ENCODE results near the gene FUT1.
"Not testable (repeated sequence)": the region's sequence is repeated elsewhere in the genome, so short reads cannot be mapped to it uniquely, and the experiment has no call there.

The FUT1 gene

DNA sequence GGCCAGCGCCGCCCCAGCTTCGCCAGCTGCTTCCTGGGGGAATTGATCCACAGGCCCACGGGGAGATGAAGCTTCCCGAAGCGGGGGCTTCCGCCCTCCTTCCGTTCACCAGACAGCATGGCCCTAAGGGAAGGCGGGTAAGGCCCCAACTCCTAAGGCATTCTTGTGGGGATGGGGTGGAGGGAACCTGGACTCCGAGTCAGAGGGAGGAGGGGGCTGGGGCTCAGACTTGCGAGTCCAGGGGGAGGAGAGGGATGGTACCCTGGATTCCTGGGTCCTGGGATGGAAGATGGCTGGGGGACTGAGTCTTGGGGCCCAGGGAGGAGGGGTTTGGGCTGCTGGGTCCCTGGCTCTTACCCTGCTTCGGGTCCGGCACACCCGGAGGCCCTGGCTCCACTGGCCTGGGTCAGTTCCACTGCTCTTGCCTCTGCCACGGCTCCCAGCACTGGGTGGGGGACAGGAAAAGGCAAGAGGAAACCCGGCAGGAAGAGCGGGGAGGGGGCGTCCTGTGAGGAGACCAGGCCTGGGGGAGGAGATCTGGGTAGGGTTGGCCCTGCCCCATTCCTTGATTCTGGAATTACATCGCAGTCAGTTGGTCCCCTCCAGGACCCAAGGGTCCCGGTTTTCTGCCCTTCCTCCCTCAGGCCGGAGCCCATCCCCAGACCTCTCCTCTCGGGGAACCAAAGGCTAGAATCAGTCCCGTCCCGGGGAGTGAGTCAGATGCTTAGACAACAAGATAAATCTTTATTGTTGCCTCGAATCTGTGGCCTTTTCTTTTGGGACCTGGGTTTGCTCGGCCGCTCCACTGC, 12.1 kb downstream of the FUT1 start, which contains the start of gene RASIP1:
RASIP1 (minus strand) TSS at position 447 of the 809 bp plus-strand sequence; CDS start at position 119, 328 bp downstream.
- DNase-seq = no peak

DNA sequence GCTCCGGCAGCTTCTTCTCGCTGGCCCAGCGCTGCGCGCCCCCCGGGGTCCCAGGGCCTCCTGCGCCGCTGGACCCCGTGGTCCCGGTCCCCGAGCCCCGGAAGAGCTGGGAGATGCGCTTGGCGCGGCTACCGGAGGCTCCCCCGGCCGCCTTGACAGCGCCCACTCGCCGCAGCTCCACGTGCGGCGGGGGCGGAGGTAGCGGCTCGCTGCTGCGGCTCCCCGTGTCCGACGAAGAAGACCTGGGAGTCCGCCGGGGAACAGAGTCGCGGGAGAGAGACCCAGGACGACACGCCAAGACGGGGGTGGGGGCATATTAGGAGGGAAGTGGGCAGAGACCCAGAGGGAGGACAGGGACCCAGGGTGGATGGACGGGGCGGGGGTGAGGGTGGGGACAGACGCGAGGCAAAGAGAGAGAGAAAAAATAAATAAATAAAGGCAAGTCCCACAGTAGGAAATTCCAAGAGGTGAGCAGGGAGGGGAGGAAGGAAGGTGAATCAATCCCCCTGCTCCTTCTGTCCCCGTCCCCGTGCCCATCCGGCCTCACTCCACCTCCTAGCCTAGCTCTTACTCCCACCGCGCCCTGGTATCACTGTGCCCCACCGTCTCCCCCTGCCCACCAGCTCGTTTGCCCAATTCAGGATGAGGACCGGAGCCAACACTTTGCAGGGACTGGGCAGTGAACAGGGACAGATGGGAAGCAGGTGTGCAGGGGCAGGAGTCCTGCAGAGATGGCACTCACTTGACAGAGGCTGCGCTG, 12.9 kb downstream of the FUT1 start:
- no peak for DNase-seq

DNA sequence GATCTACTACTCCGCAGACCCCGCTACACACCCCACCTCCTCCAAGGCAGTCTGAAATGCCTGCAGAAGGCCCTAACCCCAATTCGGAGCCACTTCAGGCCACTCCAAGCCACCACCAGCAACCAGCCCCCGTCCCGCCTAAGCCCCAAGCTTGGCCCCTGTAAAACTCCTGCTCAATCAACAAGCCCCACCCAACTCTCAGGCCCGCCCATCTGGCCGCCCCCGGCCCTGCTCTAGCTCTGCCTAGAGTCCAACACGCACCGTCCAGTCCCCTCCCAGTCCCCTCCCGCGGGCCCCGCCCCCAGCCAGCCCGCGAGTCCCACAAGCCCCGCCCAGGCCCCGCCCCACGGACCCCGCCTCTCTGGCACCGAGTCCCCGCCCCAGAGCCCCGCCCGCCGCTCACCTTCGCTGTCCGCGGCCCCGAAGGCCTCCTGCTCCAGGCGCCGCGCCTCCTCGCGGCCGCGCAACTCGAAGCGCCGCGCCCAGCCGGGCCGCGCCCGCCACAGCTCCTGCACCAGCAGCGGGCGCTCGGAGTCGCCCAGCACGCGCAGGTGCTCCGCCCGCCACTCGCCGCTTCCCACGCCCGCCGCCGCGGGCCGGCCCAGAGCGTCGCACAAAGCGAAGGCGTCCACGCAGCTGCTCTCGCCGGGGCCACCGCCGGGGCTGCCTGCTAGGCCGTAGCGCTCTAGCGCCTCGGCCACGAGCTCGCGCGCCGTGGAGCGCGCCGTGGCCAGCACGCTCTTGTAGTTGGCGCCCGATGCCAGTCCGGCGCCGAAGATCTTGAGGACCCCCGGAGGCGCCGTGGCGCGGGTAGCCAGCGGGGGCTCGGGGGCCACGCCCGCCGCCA, 13.7 kb downstream of the FUT1 start:
- DNase-seq = peak; percentile 91 to 95

DNA sequence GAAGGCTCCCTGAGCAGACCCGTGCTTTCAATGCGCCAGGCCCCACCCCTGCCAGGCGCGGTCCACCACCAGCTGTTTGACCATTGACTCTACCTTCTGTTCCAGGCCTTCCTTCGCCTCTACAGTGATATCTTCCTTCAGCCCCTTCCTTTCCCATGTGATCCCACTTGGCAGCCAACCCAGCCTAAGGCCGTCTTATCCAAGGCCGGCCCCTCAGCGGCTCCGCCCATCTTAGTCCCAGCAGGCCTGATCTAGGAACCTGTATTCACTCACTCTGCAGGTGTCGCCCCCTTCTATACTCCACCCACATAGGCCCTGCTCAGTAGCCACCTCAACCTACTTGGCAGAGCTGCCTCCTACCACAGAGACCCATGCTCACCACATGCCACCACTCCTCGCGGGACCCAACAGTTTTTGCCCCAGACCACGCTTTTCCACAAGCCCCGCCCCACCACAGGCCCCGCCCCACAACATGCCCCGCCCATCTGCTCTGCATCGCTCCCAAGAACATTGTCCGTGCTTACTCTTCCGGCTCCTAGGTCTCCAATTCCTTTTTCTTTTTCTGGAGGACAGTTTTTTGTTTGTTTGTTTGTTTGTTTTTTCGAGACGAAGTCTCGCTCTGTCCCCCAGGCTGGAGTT, 15.0 kb downstream of the FUT1 start:
- peak in 1 of 2 donors; percentile 25 for DNase-seq

DNA sequence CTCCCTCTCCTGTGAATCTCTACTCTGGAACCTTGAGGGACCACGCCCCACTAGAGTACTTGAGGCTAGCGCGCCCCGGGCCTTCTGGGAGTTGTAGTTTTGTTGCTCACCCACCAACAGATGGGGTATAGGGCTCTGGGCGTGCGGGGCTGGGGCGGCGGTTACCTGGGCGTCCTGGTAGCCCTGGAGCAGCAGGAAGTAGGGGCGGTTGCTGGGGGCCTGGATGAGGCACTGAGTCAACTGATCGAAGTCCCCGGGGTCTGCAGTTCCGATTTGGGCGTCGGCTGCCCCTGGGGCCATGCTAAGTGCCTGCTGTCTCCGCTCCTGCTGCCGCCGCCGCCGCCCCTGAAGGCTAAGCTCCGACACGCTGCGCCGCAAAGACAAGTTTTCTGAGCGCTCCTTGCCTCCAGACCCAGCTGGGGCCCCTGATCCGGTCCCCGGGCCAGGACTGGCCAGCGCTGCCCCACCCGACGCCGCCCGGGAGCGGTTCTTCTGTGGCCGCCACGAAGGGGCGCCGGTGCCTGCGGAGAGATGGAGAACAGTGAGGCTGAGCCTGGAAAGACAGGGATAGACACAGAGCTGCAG, 17.3 kb downstream of the FUT1 start:
- DNase-seq = no peak

DNA sequence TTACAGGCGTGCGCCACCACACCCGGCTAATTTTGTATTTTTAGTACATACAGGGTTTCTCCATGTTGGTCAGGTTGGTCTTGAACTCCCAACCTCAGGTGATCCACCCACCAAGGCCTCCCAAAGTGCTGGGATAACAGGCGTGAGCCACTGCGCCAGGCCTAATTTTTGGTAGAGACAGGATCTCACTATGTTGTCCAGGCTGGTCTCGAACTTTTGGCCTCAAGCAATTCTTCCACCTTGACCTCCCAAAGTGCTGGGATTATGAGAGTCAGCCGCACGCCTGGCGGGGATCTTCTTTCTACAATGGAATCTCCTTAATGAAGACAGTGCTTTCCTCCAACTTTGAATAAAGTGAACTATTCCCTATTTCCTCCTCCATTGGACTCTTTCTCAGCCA, 17.8 kb downstream of the FUT1 start:
- DNase-seq = no peak

DNA sequence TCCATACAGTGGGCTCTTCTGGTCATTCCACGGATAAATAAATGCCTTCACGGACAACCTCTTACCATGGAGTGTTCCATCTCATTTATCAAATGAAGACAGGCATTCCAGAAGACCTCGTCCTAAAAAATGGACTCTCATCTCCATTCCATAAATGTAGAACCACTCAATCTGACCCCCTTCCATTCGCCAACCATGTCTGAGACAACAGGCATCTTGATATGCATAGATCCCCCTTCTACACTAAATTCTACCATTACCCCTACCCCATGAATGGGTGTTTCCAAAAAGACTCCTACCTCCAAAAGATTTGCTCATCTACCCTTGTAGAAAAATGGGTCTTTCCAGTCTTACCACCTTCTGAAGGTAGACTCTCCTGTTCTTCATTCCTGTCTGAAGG, 21.0 kb downstream of the FUT1 start:
- DNase-seq = no peak

DNA sequence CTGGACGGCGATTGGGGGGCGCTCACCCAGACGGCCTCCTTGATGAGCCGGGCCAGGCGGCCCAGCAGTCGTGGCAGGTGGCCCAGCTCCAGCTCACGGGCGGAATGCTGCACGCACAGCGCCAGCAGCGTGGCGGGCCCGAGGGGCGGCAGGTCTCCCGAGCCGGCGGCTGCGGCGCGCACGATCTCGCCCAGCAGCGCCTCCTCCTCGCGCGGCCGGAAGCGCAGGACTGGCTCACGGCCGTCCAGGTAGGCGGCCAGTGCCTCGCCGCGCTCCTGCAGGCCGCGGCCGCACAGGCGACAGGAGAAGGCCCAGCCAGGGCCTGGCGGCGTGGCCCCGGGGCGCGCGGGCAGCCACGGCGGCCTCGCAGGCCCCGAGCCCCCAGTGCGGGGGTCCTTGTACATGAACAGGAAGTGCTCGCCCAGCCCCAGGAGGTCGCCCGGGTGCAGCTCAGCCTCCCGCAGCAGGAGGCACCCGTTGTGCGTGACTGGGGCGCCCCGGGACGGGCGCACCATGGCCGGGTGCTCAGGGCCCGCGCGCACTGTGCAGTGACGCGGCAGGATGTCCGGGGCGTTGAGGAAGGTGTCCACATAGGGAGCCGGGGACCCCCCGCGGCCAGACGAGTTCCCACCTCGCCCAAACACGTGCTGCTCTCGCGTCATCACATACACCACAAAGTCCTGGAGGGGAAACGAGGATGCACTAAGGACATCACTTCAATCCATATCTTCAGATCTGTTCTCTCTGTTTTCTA, 23.4 kb downstream of the FUT1 start:
- DNase-seq = no peak

DNA sequence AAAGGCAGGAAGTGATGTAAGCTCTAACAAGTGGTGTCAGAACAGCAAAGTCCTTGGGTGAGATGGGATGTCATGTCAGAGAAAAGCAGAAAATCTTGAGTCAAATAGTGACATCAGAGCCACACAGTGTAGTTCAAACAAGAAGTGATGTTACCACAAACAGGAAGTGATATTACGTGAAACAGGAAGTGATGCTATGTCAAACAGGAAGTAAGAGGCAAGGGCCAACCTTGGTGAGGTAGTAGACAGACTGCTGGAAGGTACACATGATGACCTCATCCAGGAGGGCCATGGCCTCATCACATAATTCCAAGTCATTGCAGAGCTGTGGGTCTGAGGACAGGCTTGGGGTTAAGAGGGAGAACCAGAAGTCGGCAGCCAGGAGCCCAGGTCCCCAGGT, 25.9 kb downstream of the FUT1 start:
- DNase-seq = peak; percentile 65 to 74

DNA sequence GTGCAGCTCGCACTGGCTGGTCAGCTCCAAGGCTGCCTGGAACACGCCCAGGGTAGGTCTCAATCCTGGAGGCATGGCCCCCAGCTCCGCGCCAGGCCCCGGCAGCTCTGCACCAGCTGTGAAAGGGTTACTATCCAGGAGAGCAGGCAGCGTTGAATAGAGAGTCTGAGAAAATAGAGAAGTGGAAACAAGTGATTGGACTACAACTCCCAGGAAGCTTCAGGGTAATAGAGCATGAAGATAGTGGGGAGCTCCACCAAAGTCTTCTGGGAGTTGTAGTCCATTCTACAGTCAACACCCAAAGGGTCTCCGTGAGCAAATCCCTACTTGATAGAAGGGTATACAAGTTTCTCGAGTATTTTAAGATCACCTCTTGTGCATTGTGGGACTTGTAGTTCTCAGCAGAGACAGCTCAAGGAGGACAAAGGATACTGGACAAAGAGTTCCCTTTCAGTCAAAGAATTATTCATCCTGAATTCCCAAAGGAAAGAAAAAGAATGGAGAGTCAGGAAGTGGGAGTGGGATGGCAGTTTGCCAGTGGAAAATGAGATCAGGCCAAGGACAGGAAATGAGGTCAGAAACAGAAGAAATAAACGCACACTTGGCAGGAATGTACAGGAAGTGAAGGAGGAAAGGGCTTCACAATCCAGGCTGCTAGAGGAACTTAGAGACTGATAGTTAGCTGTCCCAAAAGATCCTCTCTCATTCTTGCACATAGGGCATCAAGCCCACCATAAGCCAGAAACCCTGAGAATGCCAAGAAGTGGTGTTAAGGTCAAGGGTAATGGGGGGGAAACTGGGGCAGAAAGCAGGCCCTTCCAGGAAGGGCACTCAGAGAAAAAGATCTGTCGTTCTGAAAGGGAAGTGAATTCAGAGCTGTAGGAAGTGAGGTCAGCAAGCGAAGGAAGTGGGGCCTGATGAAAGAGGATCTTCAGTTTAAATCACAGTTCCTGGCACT, 27.4 kb downstream of the FUT1 start:
- DNase-seq = peak; percentile 58 to 75

DNA sequence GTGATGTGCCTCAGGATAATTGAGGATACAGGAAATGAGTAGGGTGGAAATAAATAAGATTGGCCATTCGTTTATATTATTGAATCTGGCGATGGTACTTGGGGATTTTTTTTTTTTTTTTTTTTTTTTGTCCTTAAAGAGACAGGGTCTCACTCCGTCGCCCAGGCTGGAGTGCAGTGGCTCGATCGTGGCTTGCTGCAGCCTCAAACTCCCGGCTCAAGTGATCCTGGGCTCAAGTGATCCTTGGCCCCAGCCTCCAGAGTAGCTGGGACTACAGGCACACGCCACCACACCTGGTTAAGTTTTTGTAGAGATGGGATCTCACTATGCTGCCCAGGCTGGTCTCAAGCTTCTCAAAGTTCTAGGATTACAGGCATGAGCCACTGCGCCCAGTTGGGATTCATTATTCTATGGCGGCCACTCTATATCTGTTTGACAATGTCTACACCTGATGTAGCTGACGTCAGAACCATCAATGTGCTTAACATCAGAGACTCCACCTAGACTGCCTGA, 30.2 kb downstream of the FUT1 start:
- no peak for DNase-seq

DNA sequence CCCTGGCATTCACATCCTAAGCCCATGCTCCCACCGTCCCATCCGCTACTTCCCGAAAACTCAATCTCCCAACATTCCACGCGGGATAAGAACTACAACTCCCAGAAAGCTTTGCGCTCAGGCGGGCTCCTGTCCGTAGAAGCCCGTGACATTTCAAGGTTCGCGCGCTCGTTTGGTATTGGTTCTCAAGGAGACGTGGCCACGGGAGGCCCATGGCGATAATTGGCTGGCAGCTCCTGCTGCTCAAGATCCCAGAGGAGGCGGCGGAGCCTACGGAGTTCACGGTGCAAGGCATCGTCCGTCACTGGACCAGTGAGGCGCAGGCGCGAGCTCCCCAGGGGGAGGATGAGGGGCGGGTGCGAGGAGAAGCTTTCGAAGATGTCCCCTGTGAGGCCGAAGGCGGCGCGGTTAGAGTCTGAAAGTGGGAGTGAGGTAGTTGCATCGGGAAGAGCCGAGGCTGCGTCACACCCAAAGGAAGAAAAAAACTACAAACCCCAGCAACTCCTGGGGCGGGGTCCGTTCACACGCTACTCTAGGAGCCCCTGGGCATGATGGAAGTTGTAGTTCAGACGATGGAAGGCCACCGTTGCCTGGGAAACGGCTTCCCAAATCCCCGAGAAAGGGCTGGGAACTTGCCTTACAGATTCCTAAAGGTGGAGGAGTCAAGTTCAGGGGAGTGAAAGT, 31.7 kb downstream of the FUT1 start:
- DNase-seq = peak; percentile 95

DNA sequence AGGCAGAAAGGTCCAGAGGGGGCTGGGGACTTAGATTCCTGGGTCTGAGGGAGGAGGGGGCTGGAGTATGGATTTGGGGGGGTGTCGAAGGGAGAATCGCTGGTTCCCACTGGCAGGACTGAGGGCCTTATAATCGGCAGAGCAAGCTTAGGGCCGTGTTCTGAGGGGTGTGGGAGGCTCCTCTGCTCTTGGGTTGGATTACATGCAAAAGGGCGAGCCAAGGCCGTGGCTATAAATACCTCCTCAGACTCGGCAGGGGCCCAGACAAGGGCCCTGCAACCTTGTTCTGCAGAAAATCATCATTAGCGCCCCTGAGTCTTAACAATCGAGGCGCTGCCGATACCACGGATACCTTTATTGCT, 32.2 kb downstream of the FUT1 start:
- DNase-seq = no peak

DNA sequence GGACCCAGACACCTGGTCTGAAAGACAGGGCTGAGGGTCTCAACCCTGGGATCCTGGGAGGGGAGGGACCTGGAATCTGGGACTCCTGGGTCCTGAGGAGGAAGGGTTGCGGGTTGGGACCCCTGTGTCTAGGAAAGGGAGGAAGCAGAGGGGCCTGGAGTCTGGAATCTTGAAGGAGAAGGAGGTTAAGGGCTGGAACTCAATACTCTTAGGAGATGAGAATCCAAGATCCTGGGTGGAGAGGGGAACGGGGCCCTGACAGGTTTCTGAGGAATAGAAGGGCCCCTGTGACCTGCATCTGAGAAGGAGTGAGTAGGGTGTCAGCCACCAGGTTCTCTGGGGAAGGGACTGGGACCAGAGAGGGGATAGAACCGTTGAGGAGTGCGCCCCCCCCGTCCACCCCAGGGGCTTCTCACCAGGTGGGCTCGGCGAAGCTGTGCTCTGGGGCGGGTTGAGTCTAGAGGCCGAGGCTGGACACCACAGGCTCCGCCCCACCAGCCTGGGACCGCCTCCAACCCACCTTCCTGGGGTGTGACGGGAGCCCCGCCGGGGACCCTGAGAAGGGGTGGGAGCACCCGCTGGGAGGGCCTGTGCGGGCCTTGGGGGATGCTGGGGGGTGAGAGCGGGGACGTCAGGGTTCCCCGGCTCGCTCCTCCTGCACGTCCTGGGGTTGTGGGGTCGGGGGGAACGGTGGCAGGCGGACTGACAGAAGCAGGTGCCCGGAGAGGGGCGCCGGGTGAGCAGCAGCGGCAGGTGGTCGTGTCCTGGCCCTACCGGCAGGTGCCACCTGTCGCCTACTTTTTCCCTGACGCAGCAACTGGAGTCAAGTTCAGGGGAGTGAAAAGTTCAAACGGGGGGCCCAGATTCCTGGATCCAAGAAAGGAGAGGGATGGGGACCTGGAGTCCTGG, 32.9 kb downstream of the FUT1 start, which contains the start of gene MAMSTR:
MAMSTR (minus strand) TSS at position 463 of the 909 bp plus-strand sequence. CDS start 694 bp downstream, outside the sequence.
- no peak for DNase-seq

DNA sequence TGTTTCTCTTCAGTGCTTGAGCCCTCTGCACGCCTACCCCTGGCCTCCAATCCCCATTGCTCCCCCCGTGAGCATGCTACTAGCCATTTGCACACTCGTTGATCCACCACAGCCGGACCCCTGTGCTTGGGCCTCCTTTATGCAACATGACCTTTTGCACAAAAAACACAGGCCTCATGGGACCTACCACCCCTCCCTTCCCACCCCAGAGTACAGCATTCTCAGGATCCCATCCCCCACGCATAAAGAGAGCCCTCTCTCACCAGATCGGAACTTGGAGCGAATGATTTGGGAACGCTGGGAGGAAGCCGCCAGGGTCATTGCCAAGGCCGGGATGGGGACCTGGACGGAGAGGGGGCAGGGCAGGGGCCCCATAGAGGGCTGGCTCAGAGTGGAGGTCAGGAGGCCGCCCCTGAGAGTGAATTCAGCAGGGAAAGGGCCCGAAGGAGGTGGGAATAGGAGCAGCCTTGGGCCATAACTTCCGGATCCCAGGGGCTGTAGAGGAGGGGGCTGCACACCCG, 33.7 kb downstream of the FUT1 start:
- DNase-seq = no peak

DNA sequence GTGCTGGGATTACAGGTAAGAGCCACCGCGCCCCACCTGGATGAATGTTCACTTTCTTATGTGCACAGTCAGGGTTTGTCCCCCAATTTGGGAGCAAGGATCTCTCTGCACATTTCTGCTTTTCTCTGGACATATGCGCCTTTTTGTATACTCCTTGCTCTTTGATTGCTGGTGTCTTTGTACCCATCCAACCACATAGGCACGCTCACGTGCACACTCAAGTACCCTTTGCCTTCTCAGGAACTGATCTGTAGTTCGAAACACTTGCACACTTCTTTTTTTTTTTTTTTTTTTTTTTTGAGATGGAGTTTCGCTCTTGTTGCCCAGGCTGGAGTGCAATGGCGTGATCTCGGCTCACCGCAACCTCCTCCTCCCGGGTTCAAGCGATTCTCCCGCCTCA, 34.3 kb downstream of the FUT1 start:
- DNase-seq = not testable (repeated sequence)

DNA sequence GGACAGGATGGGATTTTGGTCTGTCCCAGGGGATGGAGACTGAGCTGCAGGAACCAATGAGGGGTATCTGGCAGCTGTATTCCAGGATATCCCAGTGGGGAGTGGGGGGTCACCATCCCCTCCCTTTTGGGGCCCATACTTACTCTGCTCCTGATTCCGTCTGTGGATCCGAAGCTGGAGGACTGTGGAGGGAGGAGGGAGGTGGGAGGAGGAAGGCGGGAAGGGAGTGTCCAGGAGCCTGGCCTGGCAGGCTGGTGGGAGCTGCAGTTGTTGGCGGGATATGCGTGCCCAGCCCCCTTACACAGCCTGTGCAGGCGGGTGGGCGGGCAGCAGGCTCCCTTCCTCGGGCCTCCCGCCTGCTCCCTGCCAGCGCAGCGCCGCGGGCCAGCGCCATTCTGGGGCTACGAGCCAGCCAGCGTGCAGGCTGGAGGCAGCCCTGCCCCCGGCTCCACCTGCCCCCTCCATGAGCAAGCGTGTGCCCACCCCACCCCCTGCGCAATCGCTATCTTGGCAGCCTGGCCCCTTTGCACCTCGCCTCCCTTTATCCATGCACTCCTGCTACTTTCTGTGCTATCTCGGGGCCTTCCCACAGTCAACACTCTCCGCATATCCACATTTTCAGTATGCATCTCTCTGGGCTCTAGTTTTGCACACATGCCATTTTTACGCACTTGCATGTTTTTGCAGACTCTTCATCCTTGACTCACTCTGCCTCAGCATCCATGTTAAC, 35.7 kb downstream of the FUT1 start:
- no peak for DNase-seq
